HEK293 (cell line): ENCODE results near the gene PLA2G3.
A peak's percentile ranks its signal among the peaks of the same experiment; 100 is the strongest.

Source experiments
- CTCF ChIA-PET: fragments of 350-600 bp; formaldehyde crosslinking; extraction: SDS; loops from one replicate; lab custom pipeline; 2021; ENCODE audit warnings: antibody characterized with exemption; lab: Yijun Ruan, JAX
- POLR2A ChIA-PET: fragments of 300-600 bp; formaldehyde crosslinking; extraction: SDS; loops from one replicate; lab custom pipeline; 2020; ENCODE audit warnings: antibody characterized with exemption, inconsistent platforms; lab: Yijun Ruan, JAX
- H3K27ac ChIP-seq: fragments of 200-500 bp; sonication (Bioruptor generic); 2 replicates; pipeline ENCODE4 v1.5.1; 2014; ENCODE audit warnings: low read depth, low read length, control low read depth, inconsistent platforms; ENCODE audit errors: extremely low read depth
- H3K36me3 ChIP-seq, 2 experiments: fragments of 200-500 bp in 1 of 2; sonication (Bioruptor generic) in 1 of 2; 1 replicate in 1 of 2; 2 replicates in 1 of 2; pipeline ENCODE4 v1.5.1; 2014 to 2017; ENCODE audit warnings: inconsistent platforms in 2 of 2, low read length in 2 of 2; ENCODE audit not compliant: control insufficient read depth in 2 of 2, insufficient read depth in 1 of 2
- H3K4me1 ChIP-seq: fragments of 200-500 bp; sonication (Bioruptor generic); 2 replicates; pipeline ENCODE4 v1.5.1; 2014; ENCODE audit warnings: mild to moderate bottlenecking, low read length, inconsistent platforms; ENCODE audit not compliant: control insufficient read depth, insufficient read depth
- H3K4me3 ChIP-seq: 2 replicates; pipeline ENCODE4 v1.5.1; 2011; ENCODE audit warnings: low read depth, mild to moderate bottlenecking, control low read depth, low read length, moderate library complexity
- H3K9me3 ChIP-seq: fragments of 200-500 bp; sonication (Bioruptor generic); 2 replicates; pipeline ENCODE4 v1.5.1; 2014; ENCODE audit warnings: low read depth, low read length, inconsistent platforms; ENCODE audit not compliant: control insufficient read depth, insufficient read depth
- EGR2 ChIP-seq: fragments of 450-650 bp; formaldehyde crosslinking; IDR thresholded peaks from 2 replicates; pipeline ENCODE4 v1.5.1; 2016; ENCODE audit warnings: low read depth, missing biosample characterization, missing genetic modification characterization
- FEZF1 ChIP-seq: fragments of 450-650 bp; formaldehyde crosslinking; IDR thresholded peaks from 2 replicates; pipeline ENCODE4 v1.5.1; 2016; ENCODE audit warnings: missing biosample characterization, missing genetic modification characterization
- GFI1B ChIP-seq: fragments of 450-650 bp; formaldehyde crosslinking; IDR thresholded peaks from 2 replicates; pipeline ENCODE4 v1.5.1; 2016; ENCODE audit warnings: missing biosample characterization, missing genetic modification characterization
- GLIS2 ChIP-seq: fragments of 450-650 bp; formaldehyde crosslinking; IDR thresholded peaks from 2 replicates; pipeline ENCODE4 v1.5.1; 2016; ENCODE audit warnings: missing biosample characterization, missing genetic modification characterization
- REPIN1 ChIP-seq: fragments of 450-650 bp; formaldehyde crosslinking; IDR thresholded peaks from 2 replicates; pipeline ENCODE4 v1.5.1; 2017; ENCODE audit warnings: missing biosample characterization, missing genetic modification characterization, low read depth
- SP2 ChIP-seq: fragments of 450-650 bp; formaldehyde crosslinking; IDR thresholded peaks from 2 replicates; pipeline ENCODE4 v1.5.1; 2016; ENCODE audit warnings: missing biosample characterization, missing genetic modification characterization
- SP3 ChIP-seq: fragments of 450-650 bp; formaldehyde crosslinking; IDR thresholded peaks from 2 replicates; pipeline ENCODE4 v1.5.1; 2016; ENCODE audit warnings: missing biosample characterization, missing genetic modification characterization
- WT1 ChIP-seq: fragments of 450-650 bp; formaldehyde crosslinking; IDR thresholded peaks from 2 replicates; pipeline ENCODE4 v1.5.1; 2016; ENCODE audit warnings: missing biosample characterization, missing genetic modification characterization
- ZBTB17 ChIP-seq: fragments of 450-650 bp; formaldehyde crosslinking; IDR thresholded peaks from 2 replicates; pipeline ENCODE4 v1.5.1; 2016; ENCODE audit warnings: missing biosample characterization, missing genetic modification characterization
- ZBTB44 ChIP-seq: fragments of 450-650 bp; IDR thresholded peaks from 2 replicates; pipeline ENCODE4 v1.5.1; 2018; ENCODE audit warnings: missing biosample characterization, mild to moderate bottlenecking, missing genetic modification characterization
- ZEB2 ChIP-seq: fragments of 450-650 bp; formaldehyde crosslinking; IDR thresholded peaks from 2 replicates; pipeline ENCODE4 v1.5.1; 2016; ENCODE audit warnings: missing biosample characterization, missing genetic modification characterization
- ZFP69B ChIP-seq: fragments of 450-650 bp; formaldehyde crosslinking; IDR thresholded peaks from 2 replicates; pipeline ENCODE4 v1.5.1; 2016; ENCODE audit warnings: missing biosample characterization, missing genetic modification characterization
- ZIC2 ChIP-seq: fragments of 450-650 bp; formaldehyde crosslinking; IDR thresholded peaks from 2 replicates; pipeline ENCODE4 v1.5.1; 2016; ENCODE audit warnings: missing biosample characterization, missing genetic modification characterization
- ZNF155 ChIP-seq: fragments of 450-650 bp; formaldehyde crosslinking; IDR thresholded peaks from 2 replicates; pipeline ENCODE4 v1.5.1; 2016; ENCODE audit warnings: missing biosample characterization, missing genetic modification characterization
- ZNF19 ChIP-seq: fragments of 450-650 bp; formaldehyde crosslinking; IDR thresholded peaks from 2 replicates; pipeline ENCODE4; 2016; ENCODE audit warnings: missing biosample characterization, missing genetic modification characterization, low read depth
- ZNF274 ChIP-seq, 2 experiments: fragments of 200-500 bp in 1 of 2; fragments of 450-650 bp in 1 of 2; sonication (Bioruptor generic) in 1 of 2; formaldehyde crosslinking in 1 of 2; IDR thresholded peaks; 2 replicates each; pipeline versions ENCODE4 v1.5.1 to v1.6.1; 2014 to 2016; ENCODE audit warnings: borderline replicate concordance in 1 of 2, inconsistent platforms in 1 of 2, low read length in 1 of 2, missing biosample characterization in 1 of 2, missing genetic modification characterization in 1 of 2
- ZNF341 ChIP-seq: fragments of 450-650 bp; formaldehyde crosslinking; IDR thresholded peaks from 2 replicates; pipeline ENCODE4; 2016; ENCODE audit warnings: low read depth, missing biosample characterization, missing genetic modification characterization
- ZNF366 ChIP-seq: fragments of 450-650 bp; formaldehyde crosslinking; conservative IDR thresholded peaks from 2 replicates; pipeline ENCODE4 v1.5.1; 2016; ENCODE audit warnings: missing biosample characterization, missing genetic modification characterization
- ZNF449 ChIP-seq: fragments of 450-650 bp; formaldehyde crosslinking; IDR thresholded peaks from 2 replicates; pipeline ENCODE4 v1.5.1; 2017; ENCODE audit warnings: missing biosample characterization, mild to moderate bottlenecking, missing genetic modification characterization, moderate library complexity
- ZNF501 ChIP-seq: fragments of 450-650 bp; formaldehyde crosslinking; IDR thresholded peaks from 2 replicates; pipeline ENCODE4 v1.5.1; 2016; ENCODE audit warnings: missing biosample characterization, missing genetic modification characterization
- ZNF530 ChIP-seq: fragments of 450-650 bp; formaldehyde crosslinking; IDR thresholded peaks from 2 replicates; pipeline ENCODE4 v1.5.1; 2016; ENCODE audit warnings: low read depth, missing biosample characterization, missing genetic modification characterization
- ZNF558 ChIP-seq: fragments of 450-650 bp; formaldehyde crosslinking; IDR thresholded peaks from 2 replicates; pipeline ENCODE4 v1.5.1; 2016; ENCODE audit warnings: missing biosample characterization, missing genetic modification characterization
- ZNF629 ChIP-seq: fragments of 450-650 bp; formaldehyde crosslinking; IDR thresholded peaks from 2 replicates; pipeline ENCODE4 v1.5.1; 2017; ENCODE audit warnings: missing biosample characterization, missing genetic modification characterization
- ZNF645 ChIP-seq: fragments of 450-650 bp; formaldehyde crosslinking; IDR thresholded peaks from 2 replicates; pipeline ENCODE4; 2016; ENCODE audit warnings: missing biosample characterization, missing genetic modification characterization
- ZNF658 ChIP-seq: fragments of 450-650 bp; formaldehyde crosslinking; IDR thresholded peaks from 2 replicates; pipeline ENCODE4; 2016; ENCODE audit warnings: missing biosample characterization, missing genetic modification characterization
- ZNF677 ChIP-seq: fragments of 450-650 bp; IDR thresholded peaks from 2 replicates; pipeline ENCODE4 v1.5.0; 2018; ENCODE audit warnings: missing biosample characterization, mild to moderate bottlenecking, missing genetic modification characterization, moderate library complexity
- ZNF701 ChIP-seq: fragments of 450-650 bp; formaldehyde crosslinking; IDR thresholded peaks from 2 replicates; pipeline ENCODE4 v1.5.1; 2016; ENCODE audit warnings: missing biosample characterization, missing genetic modification characterization
- ZNF76 ChIP-seq: fragments of 450-650 bp; formaldehyde crosslinking; IDR thresholded peaks from 2 replicates; pipeline ENCODE4; 2016; ENCODE audit warnings: low read depth, missing biosample characterization, missing genetic modification characterization, borderline replicate concordance
- ZNF776 ChIP-seq: fragments of 450-650 bp; formaldehyde crosslinking; IDR thresholded peaks from 2 replicates; pipeline ENCODE4 v1.5.0; 2017; ENCODE audit warnings: missing biosample characterization, missing genetic modification characterization, borderline replicate concordance
- TF ChIP-seq, protein P1 (sequence below): fragments of 450-650 bp; formaldehyde crosslinking; optimal IDR thresholded peaks from 2 replicates; pipeline ENCODE3; 2016; ENCODE audit warnings: missing biosample characterization, mild to moderate bottlenecking, missing genetic modification characterization

Gene PLA2G3, protein sequence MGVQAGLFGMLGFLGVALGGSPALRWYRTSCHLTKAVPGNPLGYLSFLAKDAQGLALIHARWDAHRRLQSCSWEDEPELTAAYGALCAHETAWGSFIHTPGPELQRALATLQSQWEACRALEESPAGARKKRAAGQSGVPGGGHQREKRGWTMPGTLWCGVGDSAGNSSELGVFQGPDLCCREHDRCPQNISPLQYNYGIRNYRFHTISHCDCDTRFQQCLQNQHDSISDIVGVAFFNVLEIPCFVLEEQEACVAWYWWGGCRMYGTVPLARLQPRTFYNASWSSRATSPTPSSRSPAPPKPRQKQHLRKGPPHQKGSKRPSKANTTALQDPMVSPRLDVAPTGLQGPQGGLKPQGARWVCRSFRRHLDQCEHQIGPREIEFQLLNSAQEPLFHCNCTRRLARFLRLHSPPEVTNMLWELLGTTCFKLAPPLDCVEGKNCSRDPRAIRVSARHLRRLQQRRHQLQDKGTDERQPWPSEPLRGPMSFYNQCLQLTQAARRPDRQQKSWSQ

DNA sequence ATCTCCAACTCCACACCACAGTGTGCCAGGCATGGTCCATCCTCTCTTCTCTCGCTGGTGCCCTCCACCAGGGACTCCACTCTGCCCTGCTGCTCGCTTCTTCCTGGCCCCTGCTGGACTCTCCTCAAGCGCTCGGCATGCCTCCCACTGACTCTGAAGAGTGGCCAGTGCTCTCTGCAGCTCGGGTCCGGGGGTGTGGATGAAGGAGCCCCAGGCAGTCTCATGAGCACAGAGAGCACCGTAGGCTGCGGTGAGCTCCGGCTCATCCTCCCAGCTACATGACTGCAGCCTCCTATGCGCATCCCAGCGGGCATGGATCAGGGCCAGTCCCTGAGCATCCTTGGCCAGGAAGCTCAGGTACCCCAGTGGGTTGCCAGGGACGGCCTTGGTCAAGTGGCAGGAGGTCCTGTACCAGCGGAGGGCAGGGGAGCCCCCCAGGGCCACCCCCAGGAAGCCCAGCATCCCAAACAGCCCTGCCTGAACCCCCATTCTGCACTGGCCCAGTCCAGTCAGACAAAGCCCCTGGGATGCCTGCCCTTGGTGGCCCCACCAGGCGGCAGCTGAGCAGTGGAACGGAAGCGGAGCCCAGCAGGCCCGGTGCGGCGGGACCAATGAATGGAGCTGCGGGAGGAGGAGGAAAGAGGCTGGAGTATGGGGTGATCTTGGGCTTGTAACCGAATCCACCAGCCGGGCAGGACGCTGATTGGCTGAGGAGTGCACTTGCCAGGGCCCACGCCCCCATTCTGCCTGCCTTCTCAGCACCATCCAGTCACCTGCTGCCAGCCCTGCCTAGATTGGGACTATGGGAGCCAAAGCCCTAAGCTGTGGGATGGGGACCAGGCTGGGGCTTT, at the start of gene PLA2G3:
Gene PLA2G3 (minus strand): TSS at position 643 of the 851 bp plus-strand sequence. CDS start 154 bp downstream, at position 489.
- CTCF ChIA-PET, result interaction anchor here (0.5 to 1.6 kb wide), 5 partner anchors 9 to 249 kb away, joined by 3 to 6 read pairs (median 3); partner anchors contain the start of gene SELENOM
- Histone ChIP-seq H3K27ac (no peak within 1 kb of the TSS), H3K36me3 (no peaks in the 10 kb centered on the region), H3K4me3 (no peak within 1 kb of the TSS), H3K9me3 (no peaks in the 10 kb centered on the region), H3K4me1 (no peaks in the 10 kb centered on the region)
- POLR2A ChIA-PET, result no interaction called here
- peak; percentile 84 for TF ChIP-seq ZIC2 (tag by site-specific recombination)
- TF ChIP-seq ZNF530 (tag by site-specific recombination), result no peak
- peak; percentile 91 for TF ChIP-seq ZFP69B (tag by site-specific recombination)
- no peak for TF ChIP-seq GFI1B (tag by site-specific recombination)
- TF ChIP-seq ZNF76 (tag by site-specific recombination), result no peak
- TF ChIP-seq ZNF155 (tag by site-specific recombination), result no peak
- no peak for TF ChIP-seq ZNF645
- no peak for TF ChIP-seq ZNF19 (tag by site-specific recombination)
- TF ChIP-seq ZNF366 (tag by site-specific recombination), result no peak
- no peak for TF ChIP-seq SP3 (tag by site-specific recombination)
- TF ChIP-seq WT1 (tag by site-specific recombination), result no peak
- TF ChIP-seq ZNF449, result peak; percentile 77; the same call in 1 of the 2 replicates
- no peak for TF ChIP-seq FEZF1 (tag by site-specific recombination)
- TF ChIP-seq ZBTB17, result 0 out of 2 replicates have a peak, but pooled peaks have one; percentile 11
- TF ChIP-seq ZNF658 (tag by site-specific recombination), result no peak
- TF ChIP-seq SP2, result peak; percentile 79
- TF ChIP-seq ZEB2 (tag by site-specific recombination), result no peak
- no peak for TF ChIP-seq REPIN1 (tag by site-specific recombination)
- no peak for TF ChIP-seq ZNF501 (tag by site-specific recombination)
- TF ChIP-seq ZNF558, result no peak
- peak; percentile 18; the same call in 1 of the 2 replicates for TF ChIP-seq ZNF341 (tag by site-specific recombination)
- no peak for TF ChIP-seq ZBTB44 (tag by site-specific recombination)
- no peak for TF ChIP-seq ZNF701
- TF ChIP-seq, protein P1, sequence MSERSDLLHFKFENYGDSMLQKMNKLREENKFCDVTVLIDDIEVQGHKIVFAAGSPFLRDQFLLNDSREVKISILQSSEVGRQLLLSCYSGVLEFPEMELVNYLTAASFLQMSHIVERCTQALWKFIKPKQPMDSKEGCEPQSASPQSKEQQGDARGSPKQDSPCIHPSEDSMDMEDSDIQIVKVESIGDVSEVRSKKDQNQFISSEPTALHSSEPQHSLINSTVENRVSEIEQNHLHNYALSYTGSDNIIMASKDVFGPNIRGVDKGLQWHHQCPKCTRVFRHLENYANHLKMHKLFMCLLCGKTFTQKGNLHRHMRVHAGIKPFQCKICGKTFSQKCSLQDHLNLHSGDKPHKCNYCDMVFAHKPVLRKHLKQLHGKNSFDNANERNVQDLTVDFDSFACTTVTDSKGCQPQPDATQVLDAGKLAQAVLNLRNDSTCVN (tag by site-specific recombination), result no peak
- TF ChIP-seq EGR2 (tag by site-specific recombination), result peak; percentile 49; the same call in 1 of the 2 replicates
- no peak for TF ChIP-seq ZNF677 (tag by site-specific recombination)
- TF ChIP-seq GLIS2 (tag by site-specific recombination), result peak; percentile 54
- no peak for TF ChIP-seq ZNF776 (tag by site-specific recombination)
- no peak for TF ChIP-seq ZNF629 (tag by site-specific recombination)
- TF ChIP-seq ZNF274 (IDR thresholded peaks at IDR 0.05; ENCODE audit: low read length), result no peak
- TF ChIP-seq ZNF274 (tag by site-specific recombination; IDR thresholded peaks at IDR 0.05; ENCODE audit: borderline replicate concordance), result no peak
